Measurements from ENCODE around the gene MAPK11.
"Not testable (repeated sequence)": the region's sequence is repeated elsewhere in the genome, so short reads cannot be mapped to it uniquely, and the experiment has no call there.

The MAPK11 gene

DNA sequence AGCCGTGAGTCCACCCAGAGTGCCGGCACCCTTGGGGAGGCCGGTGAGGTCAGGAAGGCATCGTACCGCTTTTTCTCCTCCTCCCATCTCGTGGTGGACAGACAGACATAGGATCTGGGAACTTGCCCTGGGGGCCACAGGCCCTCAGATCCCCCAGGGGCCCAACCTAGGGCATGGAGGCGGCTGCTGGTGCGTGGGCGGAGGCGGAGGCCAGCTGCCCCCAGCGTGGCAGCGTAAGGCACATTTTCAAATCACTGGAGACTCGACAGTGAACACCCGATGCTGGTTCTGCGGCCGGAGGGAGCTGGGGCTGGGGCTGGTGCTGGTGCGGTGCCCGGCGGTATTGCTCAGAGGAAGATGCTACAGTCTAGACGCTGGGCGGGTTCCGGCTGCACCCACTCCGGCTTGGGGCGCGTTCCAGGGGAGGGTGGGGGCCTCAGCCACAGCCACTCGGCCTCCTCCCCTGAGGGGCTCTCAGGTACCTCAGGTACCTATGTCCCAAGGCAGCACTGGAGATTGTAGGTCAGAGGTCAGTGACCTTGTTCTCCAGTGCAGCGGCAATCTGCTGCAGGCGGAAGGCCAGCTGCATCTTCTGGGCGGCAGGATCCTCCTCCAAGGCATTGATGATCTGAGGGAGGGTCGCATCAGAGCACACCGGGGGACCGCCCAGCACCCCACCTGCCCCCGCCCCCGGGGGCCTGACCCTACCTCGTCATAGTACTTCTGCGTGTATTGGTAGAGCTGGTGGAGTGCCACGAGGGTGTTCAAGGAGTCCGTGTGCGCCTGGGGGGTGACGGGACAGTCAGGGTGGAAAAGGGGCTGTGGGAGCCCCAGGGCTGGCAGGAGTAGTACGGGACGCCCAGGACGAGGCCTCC, 5.2 kb upstream of the MAPK11 start:
- DNase-seq: no peak

DNA sequence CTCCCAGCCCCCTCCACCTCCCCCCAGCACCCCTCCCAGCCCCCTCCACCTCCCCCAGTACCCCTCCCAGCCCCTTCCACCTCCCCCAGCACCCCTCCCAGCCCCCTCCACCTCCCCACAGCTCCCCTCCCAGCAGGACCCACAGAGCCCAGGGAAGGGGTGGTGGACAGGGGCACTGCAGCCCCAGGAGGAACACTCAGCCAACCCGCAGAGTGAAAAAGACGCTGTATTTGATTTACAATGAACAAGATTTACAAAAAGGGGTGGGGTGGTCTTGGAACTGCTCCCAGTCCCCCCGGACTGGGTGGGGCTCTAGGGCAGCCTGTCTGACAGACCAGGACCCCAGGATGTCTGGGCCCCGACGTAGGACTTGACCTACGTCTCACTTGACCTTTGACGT, 4.6 kb upstream of the MAPK11 start:
- DNase-seq: no peak

DNA sequence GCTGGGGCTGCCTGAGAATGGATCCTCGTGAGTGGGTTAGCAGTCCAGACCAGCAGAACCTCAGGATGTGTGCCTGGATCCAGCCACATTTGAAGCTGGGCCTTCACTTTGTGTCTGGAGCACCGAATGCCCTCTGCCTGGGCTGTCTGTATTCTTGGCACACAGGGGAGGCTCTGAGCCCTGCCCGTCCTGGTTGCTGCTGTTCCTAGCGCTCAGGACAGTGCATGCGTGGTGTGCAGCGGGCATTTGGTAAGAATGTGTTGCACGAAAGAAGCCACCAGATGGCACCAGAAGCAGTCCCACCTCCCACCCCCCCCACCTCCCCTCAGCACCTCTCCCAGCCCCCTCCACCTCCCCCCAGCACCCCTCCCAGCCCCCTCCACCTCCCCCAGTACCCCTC, 4.1 kb upstream of the MAPK11 start:
- DNase-seq: peak; percentile 28

DNA sequence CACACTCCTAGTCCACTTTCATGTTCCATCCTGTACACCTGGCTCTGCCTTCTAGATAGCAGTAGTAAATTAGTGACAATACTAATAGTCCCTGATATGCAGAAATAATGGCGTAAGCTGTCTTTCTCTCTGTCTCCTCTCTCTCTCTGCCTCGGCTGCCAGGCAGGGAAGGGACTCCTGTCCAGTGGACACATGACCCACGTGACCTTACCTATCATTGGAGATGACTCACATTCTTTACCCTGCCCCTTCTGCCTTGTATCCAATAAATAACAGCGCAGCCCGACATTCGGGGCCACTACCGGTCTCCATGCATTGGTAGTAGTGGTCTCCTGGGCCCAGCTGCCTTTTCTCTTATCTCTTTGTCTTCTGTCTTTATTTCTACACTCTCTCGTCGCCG, 3.6 kb upstream of the MAPK11 start:
- not testable (repeated sequence) for DNase-seq

DNA sequence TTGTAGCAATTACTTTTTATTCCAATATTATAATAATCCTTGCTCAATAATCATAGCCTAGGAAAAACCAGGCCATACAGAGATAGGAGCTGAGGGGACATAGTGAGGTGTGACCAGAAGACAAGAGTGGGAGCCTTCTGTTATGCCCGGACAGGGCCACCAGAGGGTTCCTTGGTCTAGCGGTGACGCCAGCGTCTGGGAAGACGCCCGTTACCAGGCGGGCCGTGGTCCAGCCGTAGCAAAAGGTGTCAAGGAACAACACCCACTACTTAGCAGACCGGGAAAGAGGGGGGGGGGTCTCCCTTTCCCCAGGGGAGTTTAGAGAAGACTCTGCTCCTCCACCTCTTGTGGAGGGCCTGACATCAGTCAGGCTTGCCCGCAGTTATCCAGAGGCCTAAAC, 3.2 kb upstream of the MAPK11 start:
- not testable (repeated sequence) for DNase-seq

DNA sequence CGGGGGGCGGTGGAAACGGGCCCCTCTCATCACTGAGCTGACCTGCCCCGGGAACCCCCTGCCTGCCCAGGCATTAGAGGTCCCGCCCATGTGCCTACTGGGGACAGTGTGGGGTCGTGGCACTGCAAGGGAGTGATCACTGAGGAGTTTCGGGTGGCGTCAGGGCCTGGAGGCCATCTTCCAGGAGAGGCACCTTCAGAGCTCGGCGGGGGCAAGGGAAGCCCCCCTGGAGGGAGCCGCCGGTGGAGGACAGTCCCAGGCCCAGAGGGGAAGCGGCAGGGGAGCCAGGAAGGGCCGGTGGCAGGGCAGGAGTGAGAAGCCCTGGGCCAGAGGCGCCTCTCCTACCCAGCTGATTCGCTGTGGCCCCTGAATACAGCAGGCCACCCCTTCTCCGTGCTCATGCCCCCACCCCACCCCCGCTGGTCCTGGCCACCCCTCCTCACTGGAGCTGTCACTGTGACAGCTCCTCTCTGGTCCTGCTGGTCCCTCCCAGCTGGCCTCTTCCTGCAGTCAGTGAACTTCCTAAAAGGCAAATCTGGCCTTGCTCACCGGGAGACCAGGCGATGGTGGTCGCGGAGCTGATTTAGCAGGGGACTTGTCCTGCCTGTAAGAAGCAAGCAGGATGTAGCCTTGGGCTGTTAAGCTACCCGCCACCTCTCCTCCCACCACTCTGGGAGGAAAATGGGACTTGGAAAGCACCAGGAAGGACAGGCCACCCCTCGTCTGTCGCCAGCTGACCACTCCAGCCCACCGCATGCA, 2.0 kb upstream of the MAPK11 start:
- DNase-seq: no peak

DNA sequence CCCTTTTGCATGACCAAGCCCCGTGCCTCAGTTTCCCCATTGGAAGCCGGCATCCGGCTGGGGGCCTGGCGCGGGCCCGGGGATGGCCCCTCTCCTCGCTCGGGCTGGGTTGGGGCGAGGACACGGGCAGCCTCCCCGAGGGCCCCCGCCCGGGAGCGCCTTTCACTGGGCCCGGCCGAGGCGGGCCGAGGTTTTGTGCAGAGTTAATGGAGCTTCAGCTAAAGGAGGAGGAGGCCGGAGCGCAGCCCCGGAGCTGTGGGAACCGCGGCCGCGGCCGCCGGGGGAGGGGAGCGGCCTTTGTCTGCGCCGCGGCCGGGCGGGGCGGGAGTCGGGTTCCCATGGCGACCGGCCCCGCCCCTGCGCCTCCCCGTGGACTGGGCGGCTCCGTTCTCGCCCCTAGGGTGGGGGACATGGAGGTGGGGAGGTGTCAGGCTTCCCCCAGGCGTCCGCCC, 1.4 kb upstream of the MAPK11 start:
- DNase-seq: peak; percentile 36

DNA sequence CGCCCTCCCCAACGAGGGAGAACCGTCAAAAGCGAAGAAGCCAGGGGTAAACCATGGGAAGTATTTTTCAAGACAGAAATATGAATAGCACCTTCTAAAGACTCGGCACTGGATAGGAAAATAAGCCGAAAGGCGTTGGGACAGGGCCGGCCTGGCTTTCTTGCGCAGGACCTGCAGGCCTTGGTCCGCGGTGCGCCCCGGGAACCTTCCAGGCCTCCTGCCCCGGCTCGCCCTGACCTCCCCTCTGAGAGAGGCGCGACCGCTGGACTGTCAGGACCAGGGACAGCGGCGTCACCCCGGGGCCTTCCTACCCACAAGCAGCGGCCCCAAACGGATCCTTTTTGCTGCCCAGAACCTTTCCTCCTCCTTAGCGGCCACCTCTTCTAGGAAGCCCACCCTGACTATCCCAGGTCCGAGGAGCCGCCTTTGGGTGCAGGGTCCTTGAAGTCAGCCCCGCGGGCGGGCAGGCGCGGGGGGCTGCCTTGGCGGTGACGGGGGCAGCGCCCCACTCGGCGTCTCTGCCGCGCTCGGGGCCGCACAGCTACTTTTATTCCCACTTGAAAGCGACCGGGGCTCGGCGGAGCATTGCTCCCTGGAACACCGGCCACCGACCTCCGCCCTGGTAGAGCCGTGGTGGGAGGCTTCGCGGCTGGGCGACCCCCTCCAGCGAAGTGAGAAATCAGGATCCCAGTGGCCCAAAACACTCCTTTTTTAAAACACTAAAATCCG, 650 bp upstream of the MAPK11 start:
- DNase-seq: peak; percentile 69

DNA sequence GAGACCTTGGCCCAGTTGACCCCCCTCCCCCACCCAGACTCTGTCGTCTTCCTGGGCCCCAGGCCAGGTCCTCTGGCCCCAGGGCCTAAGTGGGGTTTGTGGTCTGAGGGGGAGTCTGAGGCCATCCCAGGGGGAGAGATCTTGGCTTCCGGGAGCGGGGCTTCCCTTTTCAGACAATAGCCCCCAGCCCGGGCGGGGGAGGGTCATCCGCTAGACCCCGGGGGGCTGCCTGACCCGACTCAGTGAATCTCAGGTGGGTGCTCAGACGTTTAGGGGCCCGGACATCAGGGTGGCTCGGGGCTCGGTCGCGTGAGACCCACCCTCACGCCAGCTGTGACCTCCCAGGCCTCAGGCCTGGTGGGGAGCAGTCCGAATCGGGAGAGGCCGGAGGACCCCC, 609 bp downstream of the MAPK11 start:
- DNase-seq: no peak

DNA sequence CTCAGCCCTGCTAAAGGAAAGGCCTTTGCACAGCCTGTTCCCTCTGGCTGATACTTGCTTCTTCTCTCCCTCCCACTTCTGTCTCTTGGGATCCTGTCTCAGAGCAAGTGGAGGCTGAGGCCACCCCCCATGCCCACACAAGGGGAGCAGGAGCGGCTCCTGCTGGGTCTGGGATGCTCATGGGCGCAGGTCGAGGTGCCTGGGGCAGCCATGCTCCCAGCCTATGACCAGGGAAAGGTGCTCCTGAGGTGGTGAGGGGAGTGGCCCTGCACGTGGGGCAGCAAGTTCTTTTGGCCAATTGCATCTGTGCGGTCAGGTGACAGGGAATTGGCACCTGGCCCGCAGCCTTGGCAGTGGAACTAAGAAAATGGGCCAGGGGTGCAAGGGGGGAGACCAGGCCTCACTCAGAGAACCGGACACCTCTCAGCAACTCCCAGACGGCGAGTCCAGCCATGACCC, 1.5 kb downstream of the MAPK11 start:
- no peak for DNase-seq

DNA sequence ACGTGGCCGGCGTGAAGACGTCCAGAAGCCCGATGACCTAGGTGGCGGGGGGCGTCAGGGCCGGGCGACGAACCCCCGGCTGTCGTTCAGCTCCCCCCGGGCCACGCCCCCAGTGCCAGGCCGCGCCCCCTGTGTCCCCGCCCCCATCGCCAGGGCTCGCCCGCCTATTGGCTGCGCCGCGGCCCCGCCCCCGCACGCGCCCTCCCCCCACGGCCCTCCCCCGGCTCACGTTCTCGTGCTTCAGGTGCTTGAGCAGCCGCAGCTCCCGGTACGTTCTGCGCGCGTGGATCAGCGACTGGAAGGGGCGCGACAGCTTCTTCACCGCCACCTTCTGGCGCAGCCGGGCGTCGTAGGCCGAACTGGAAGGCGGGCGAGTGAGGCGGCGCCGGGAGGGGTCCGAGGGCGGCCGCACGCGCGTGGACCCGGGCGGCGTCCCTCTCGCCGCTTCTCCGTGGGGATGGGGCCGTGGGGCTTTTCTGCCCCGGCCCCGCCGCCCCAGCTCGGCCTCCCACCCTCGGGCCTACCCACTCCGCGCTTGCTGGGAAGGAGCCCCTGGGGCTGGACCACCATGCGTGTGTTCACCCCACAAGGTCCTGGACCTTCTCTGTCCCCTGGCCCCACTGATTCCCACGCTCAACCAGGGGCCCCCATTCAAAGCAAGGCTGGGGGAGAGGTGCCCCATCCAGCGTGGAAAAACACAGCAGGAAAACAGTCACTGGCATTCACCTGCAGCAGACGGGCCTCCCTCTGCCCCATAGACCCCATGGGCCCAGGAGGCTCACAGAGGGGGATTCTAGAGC, 2.4 kb downstream of the MAPK11 start:
- peak; percentile 41 for DNase-seq

DNA sequence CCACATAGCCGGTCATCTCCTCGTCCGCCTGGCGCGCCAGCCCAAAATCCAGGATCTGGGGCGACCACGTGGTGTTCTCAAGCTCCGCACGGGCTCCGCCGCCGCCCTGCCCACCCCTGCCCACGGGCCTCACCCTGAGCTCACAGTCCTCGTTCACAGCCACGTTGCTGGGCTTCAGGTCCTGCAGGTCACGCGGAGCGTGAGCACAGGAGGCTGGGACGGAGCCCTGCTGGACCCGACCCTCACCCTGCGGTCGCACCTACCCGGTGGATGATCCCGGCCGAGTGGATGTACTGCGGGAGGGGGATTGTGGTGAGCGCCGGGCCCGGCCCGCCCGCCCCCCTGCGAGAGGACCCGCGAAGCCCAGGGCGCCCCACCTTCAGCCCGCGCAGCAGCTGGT, 3.2 kb downstream of the MAPK11 start:
- no peak for DNase-seq

DNA sequence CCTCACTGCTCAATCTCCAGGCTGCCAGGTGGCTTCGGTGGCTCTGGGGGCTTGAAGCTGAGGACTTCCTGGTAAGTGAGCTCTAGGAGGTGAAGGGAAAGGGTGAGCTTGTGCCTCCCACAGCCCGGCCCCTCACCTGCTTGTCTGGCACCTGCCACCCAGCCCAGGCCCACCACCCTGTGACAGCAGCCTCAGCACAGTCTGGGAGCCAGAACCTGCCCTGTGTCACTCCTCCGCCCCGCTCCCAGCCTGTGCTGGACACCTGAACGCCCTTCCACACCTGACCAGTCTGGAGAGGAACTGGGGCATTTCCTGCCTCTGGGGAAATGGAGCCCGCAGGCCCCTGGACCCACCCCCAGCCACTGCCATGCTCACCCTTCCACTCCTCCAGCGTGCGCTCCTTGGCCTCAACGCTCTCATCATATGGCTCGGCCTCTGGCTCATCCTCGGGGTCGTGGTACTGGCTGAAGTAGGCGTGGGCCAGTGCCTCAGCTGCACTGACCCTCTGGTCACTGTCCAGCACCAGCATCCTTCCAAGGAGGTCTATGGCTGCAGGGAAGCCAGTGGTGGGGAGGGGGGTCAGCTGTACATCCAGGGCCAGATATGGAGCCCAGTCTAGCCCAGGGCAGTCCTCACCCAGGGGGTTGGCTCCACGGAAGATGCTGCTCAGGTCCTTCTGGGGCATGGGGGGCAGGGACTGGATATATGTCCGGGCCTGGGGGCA, 5.1 kb downstream of the MAPK11 start:
- DNase-seq: no peak

DNA sequence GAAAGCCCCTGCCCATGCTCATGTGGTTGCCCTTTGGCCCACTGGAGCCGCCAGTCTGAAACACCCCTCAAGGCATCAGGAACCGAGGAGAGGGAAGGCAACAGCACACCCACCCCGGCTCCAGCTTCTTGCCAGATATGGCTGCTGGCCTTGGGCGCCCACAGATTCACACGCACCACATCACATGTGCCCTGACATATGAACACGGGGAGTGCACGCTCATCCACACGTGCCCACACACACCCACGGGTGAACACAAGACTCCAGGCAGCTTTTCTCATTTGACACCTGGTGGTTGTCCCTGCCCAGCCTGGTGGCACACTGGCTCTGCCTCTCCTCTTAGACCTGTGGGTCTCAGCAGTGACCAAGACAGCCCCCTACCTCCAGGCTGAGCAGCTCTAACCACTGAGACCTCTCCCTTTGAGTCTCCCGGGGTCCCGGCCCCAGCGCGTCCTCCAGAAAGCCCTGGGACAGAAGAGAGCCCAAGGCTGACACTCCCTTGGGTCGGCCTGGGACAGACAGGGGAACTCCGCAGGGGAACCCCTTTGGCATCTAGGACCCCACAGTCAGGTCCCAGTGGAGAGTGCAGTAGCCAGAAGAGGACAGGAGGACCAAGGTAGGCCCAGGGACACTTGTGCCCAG, 6.0 kb downstream of the MAPK11 start:
- DNase-seq: no peak

DNA sequence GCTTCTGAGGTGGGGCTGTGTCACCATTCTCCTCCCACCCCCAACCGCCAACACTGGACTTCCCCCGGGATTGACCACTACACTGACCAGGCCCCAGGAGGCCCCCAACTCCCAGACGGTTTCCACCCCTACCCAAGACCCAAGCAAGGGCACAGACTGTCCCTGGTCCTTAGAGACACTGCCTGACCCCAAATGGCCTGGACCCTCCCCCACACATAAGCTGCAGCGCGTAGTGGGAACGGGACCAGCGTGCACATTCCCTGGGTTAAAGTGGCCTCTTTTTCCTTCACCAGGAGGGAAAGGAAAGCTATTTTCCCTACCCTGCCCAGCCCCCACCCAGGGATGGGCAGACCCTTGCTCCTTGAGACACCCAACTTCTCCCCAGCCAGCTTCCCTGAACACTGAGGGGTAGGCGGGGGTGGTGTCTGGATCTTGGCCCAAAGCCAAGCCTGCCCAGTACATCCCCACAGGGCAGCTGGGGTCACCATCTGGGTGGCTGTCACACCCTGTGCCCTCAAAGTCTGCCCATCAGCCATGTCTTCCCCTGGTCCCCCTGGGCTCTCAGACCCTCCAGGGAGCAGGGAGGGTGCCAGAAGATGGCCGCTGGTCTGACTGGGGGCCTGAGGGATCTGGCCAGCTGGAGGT, 7.1 kb downstream of the MAPK11 start:
- DNase-seq: no peak

DNA sequence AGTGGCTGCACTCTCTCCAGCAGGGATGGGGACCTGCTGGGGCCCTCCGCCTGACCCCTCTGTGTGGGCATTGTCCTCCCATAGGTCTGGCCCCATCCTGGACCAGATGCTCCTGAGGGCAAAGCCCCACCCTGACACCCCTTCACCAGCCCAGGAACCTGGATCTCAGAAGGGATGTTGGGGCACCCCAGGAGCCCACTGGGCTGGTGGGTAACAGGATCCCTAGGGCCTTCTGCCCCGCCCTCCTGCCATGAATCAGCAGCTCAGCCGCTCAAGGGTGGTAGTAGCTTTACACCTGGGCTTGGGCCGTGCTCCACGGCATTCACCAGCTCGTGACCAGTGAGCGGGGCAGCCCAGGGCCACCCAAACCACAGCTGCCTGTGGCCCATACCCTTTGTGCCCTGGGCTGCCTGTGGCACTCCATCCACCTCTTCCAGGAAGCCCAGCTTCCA, 7.7 kb downstream of the MAPK11 start:
- DNase-seq: no peak

DNA sequence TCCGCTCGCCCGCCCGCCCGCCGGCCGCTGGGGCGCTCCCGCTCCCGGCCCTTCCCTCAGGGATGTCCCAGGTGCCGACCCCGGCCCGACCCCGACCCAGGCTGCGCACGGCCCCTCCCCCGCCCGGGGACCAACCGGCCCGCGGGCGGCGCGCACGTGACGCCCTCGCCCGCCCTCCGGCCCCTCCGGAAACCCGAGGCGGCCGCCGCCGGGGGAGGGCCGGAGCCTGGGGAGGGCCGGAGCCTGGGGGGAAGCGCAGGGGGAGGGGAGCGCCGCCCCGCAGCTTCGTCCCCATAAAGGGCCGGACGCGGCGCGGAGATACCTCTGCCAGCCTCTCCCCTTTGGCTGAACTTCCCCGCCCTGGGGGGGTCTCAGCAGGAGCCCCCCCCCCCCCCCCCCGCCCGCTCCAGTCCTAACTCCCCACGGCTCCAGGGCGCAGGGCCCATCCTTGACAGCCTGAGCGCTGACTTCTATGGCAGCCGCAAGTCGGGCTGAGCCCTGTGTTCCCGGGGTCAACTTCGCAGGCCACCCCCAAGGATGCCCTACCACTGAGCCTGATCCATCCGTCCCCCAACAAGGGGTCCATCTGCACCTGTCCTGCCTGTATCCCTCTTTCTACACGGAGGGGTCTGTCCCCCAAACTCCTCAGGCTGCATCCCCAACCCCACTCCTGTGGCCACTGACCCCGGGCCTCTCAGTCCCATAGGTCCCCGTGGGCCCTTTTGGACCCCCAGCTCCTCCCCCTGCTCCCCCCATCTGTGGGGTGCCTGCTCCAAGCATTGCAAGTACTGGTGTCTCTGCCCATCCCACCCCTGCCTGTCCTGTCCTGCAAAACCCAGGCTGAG, 8.3 kb downstream of the MAPK11 start, which contains the start of gene MAPK12:
TSS of gene MAPK12 (minus strand) at position 69 of the 845 bp plus-strand sequence. CDS start 174 bp downstream, outside the sequence.
- DNase-seq: no peak

DNA sequence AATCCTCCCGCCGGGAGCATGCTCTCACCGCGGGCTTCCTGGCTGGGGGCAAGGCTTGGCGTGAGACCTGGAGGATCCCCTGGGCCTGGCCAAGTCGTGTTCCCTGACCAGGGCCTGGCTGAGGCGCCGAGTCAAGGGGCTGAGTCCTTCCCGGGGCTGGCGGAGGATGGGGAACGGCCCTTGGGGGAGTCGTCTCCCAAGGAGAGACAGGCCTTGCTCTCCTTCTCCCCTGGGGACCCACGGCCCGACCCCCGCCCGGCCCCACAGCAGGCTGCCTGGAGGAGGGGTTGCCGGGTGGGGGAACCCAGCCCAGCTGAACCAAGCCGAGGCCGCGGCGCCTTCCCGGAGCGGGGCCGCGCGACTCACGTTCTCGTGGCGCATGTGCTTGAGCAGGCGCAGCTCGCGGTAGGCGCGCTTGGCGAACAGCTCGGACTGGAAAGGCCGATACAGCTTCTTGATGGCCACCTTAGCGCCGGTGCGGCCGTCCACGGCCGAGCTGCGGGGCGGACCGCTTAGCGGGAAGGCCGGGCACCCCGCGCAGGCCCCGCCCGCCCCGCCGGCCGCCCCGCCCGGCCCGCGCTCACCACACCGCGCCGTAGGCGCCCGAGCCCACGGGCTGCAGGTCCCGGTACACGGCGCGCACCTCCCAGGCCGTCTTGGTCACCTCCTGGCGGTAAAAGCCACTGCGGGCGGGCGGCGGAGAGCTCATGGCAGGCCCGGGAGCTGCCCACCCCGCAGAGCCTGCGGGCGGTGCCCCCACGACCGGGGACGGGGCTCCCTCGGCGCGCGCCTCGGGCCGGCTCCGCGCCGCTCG, 9.2 kb downstream of the MAPK11 start:
- DNase-seq: no peak

DNA sequence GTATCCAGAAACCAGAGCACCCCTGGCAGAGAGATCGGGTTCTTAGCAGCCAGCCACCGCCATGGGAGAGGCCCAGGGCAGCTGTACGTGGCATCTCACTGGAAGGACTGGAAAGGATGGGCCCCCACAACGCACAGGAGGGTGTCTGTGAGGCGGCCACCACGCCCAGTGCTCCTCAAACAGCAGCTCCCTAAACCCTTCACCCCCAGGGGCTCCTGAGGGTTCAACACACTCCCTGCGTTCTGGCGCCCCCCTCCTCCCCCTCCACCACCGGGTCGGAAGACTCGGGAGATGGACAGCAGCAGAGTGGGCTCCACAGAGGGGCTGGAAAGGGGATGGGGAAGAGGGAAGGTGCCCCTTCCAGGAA, 9.8 kb downstream of the MAPK11 start:
- DNase-seq: no peak

All from central memory CD4-positive, alpha-beta T cell (primary cell).